GM12878 (cell line): Measurements from ENCODE around the gene CCR2. TPM values are rescaled to one million over a fixed set of nuclear protein-coding genes. Genes with fewer than 3 reads are reported as not detected.

ENCODE experiments used
- ATAC-seq: fragments of 200-7000 bp; cut with Tn5 transposase; 3 replicates; pipeline ENCODE4 v1.9.1; 2020; ENCODE audit warnings: mild to moderate bottlenecking, moderate library complexity
- BruUV-seq: library from RNA; stranded (reverse); fragments of 400-500 nt; replicated peaks from 2 replicates; lab custom pipeline; 2021; lab: Mats Ljungman, UMichigan
- CTCF ChIA-PET: fragments of 300-600 bp; sonication (Branson Sonifier 250); formaldehyde crosslinking; extraction: SDS; loops from one replicate; lab custom pipeline; 2021; ENCODE audit warnings: inconsistent platforms; lab: Yijun Ruan, JAX
- POLR2A ChIA-PET: fragments of 350-600 bp; formaldehyde crosslinking; extraction: SDS; loops from one replicate; lab custom pipeline; 2021; ENCODE audit warnings: inconsistent platforms; lab: Charles Lee
- RAD21 ChIA-PET: fragments of 300-600 bp; sonication (Branson Sonifier 250); formaldehyde crosslinking; loops from one replicate; lab custom pipeline; 2023; ENCODE audit warnings: antibody characterized with exemption; ENCODE audit not compliant: unreplicated experiment; lab: Charles Lee
- SMC1A ChIA-PET: fragments of 300-600 bp; sonication (Branson Sonifier 250); formaldehyde crosslinking; loops from one replicate; lab custom pipeline; 2023; ENCODE audit not compliant: unreplicated experiment, uncharacterized antibody; lab: Charles Lee
- DNase-seq: peaks from one replicate; pipeline ENCODE4 v3.0.0-alpha.2; 2011; ENCODE audit warnings: low read depth, low spot score
- FAIRE-seq: peaks from 3 replicates; lab custom pipeline; 2011; peaks lifted over from hg19 to GRCh38; lab: Jason Lieb, UNC
- H2AFZ ChIP-seq: 2 replicates; pipeline ENCODE4 v1.6.0; 2011; ENCODE audit warnings: low read depth, low read length, control low read depth; ENCODE audit not compliant: control insufficient read depth
- H3K27ac ChIP-seq: 2 replicates; pipeline ENCODE4 v1.5.1; 2011; ENCODE audit warnings: control low read depth; ENCODE audit not compliant: control insufficient read depth, insufficient read depth
- H3K27me3 ChIP-seq, 2 experiments: replicated peaks in 1 of 2; 2 replicates each; pipeline versions ENCODE4 v1.6.0 to v1.6.1; 2011; ENCODE audit warnings: low read length in 1 of 2; ENCODE audit not compliant: control insufficient read depth in 2 of 2, insufficient read depth in 2 of 2
- H3K36me3 ChIP-seq, 2 experiments: 2 replicates each; pipeline ENCODE4 v1.5.1; 2011; ENCODE audit warnings: low read length in 1 of 2; ENCODE audit not compliant: control insufficient read depth in 2 of 2, insufficient read depth in 2 of 2
- H3K4me1 ChIP-seq: 2 replicates; pipeline ENCODE4 v1.6.1; 2011; ENCODE audit warnings: mild to moderate bottlenecking, low read length, moderate library complexity, mixed read lengths; ENCODE audit not compliant: control insufficient read depth, insufficient read depth
- H3K4me2 ChIP-seq: 2 replicates; pipeline ENCODE4 v1.6.0; 2011; ENCODE audit warnings: control low read depth; ENCODE audit not compliant: control insufficient read depth, insufficient read depth
- H3K4me3 ChIP-seq: fragments of 200-600 bp; sonication (generic); 2 replicates; pipeline ENCODE4 v1.5.1; 2016
- H3K79me2 ChIP-seq: 2 replicates; pipeline ENCODE4 v1.6.0; 2011; ENCODE audit warnings: low read length; ENCODE audit not compliant: control insufficient read depth, insufficient read depth
- H3K9ac ChIP-seq: 2 replicates; pipeline ENCODE4 v1.8.0; 2011; ENCODE audit warnings: low read length, control low read depth, mixed read lengths; ENCODE audit not compliant: control insufficient read depth, insufficient read depth
- H3K9me3 ChIP-seq: replicated peaks from 3 replicates; pipeline ENCODE4 v1.5.1; 2011; ENCODE audit warnings: mild to moderate bottlenecking, low read length; ENCODE audit not compliant: control insufficient read depth, insufficient read depth
- H4K20me1 ChIP-seq: 2 replicates; pipeline ENCODE4 v1.6.0; 2011; ENCODE audit not compliant: control insufficient read depth, insufficient read depth
- ATF7 ChIP-seq: fragments of 450-650 bp; IDR thresholded peaks from 2 replicates; pipeline ENCODE4 v1.6.1; 2016; ENCODE audit warnings: low read depth, mild to moderate bottlenecking
- CBFB ChIP-seq: IDR thresholded peaks from 2 replicates; pipeline ENCODE4 v1.6.1; 2016; ENCODE audit warnings: antibody characterized with exemption, low read depth
- CEBPB ChIP-seq, 2 experiments: fragments of 150-350 bp in 1 of 2; IDR thresholded peaks; 2 replicates each; pipeline ENCODE4 v1.6.1; 2012 to 2014; ENCODE audit warnings: low read depth in 2 of 2, low read length in 2 of 2, borderline replicate concordance in 1 of 2, inconsistent platforms in 1 of 2
- CREM ChIP-seq: IDR thresholded peaks from 2 replicates; pipeline ENCODE4 v1.6.1; 2014; ENCODE audit warnings: antibody characterized with exemption, low read depth
- ETV6 ChIP-seq, 2 experiments: fragments of 450-650 bp in 1 of 2; IDR thresholded peaks in 1 of 2; conservative IDR thresholded peaks in 1 of 2; 2 replicates each; pipeline ENCODE4 v1.6.1; 2014; ENCODE audit warnings: antibody characterized with exemption in 1 of 2, borderline replicate concordance in 1 of 2, low read depth in 1 of 2, mild to moderate bottlenecking in 1 of 2, moderate library complexity in 1 of 2
- TCF12 ChIP-seq: IDR thresholded peaks from 2 replicates; pipeline ENCODE4 v1.6.1; 2011; ENCODE audit warnings: low read depth, mild to moderate bottlenecking, low read length
- WRNIP1 ChIP-seq: IDR thresholded peaks from 2 replicates; pipeline ENCODE4 v1.6.1; 2011; ENCODE audit warnings: low read depth, low read length, improper control_type of control experiment, borderline replicate concordance
- WGBS: methylation state at CpG from one replicate; pipeline ENCODE4 v1.1.6; 2016; ENCODE audit warnings: low lambda C conversion rate; ENCODE audit not compliant: insufficient replicate concordance, insufficient coverage; ENCODE audit errors: missing lambda C conversion rate; 5-methylcytosine and 5-hydroxymethylcytosine counted together
- in situ Hi-C: fragments of 300-500 bp; cut with MboI; formaldehyde crosslinking; loops from 9 replicates; pipeline ENCODE4 v1.14.3; 2018; ENCODE audit warnings: mixed read lengths
- intact Hi-C: fragments of 100-400 bp; cut with micrococcal nuclease; formaldehyde crosslinking; loops from one replicate; pipeline ENCODE4 v1.14.2; 2022; ENCODE audit not compliant: unreplicated experiment
- polyA plus RNA-seq, 11 experiments: library from polyadenylated mRNA; depleted of rRNA in 4 of 11; unstranded in 6 of 11; stranded (reverse) in 5 of 11; fragments of >200 nt; fragmentation: Nextera tagmentation in 4 of 11; fragmentation: Illumina TruSeq in 1 of 11; extraction: Ambion mirVana in 4 of 11; extraction: Trizol in 1 of 11; gene quantifications; 1 replicate in 1 of 11; 2 replicates in 10 of 11; pipeline versions ENCODE4 v1.2.1 to v1.2.3, GENCODE V29; 2011 to 2016; ENCODE audit warnings: inconsistent platforms in 2 of 11, missing spikeins in 2 of 11, low read depth in 1 of 11
- total RNA-seq, 4 experiments: library from RNA; depleted of rRNA in 3 of 4; stranded (reverse); fragments of >200 nt in 3 of 4; fragmentation: Illumina TruSeq in 1 of 4; extraction: Trizol in 1 of 4; gene quantifications; 2 replicates each; pipeline versions ENCODE4 v1.2.1 to v1.2.3, GENCODE V29; 2013 to 2021
- TF ChIP-seq, protein P1 (sequence below): IDR thresholded peaks from 2 replicates; pipeline ENCODE4 v1.6.1; 2012; ENCODE audit warnings: mild to moderate bottlenecking, low read depth, low read length

The CCR2 gene
- total and polyA plus RNA-seq, 10 of the 15 experiments (the other 5 are each of a cell fraction or from before 2014, with no cell fraction given): 1.9 to 4.7 (median 3.5) TPM; not detected in 1

DNA sequence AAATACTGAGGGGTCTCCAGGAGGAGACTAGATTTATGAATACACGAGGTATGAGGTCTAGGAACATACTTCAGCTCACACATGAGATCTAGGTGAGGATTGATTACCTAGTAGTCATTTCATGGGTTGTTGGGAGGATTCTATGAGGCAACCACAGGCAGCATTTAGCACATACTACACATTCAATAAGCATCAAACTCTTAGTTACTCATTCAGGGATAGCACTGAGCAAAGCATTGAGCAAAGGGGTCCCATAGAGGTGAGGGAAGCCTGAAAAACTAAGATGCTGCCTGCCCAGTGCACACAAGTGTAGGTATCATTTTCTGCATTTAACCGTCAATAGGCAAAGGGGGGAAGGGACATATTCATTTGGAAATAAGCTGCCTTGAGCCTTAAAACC lies 21.3 kb downstream of the CCR2 start:
- Histone ChIP-seq H4K20me1 (no peaks in the 10 kb centered on the region), H2AFZ (no peak overlapping the region), H3K27me3 (peaks cover 0 to 3% of the 10 kb centered on the region in 2 experiments; a peak in 2 of 4 replicates), H3K4me3 (no peak overlapping the region), H3K9ac (no peak overlapping the region), H3K27ac (no peak overlapping the region), H3K4me1 (no peaks in the 10 kb centered on the region), H3K4me2 (no peak overlapping the region), H3K9me3 (no peaks in the 10 kb centered on the region), H3K79me2 (no peaks in the 10 kb centered on the region), H3K36me3 (no peaks in the 10 kb centered on the region)
- CTCF ChIA-PET: interaction anchor here (0.7 to 21.1 kb wide), 9 partner anchors 8 to 350 kb away, joined by 3 to 714 read pairs (median 5); partner anchors contain the start of gene CCR1
- WGBS: 12% methylated on average over 2 of the region's 2 CpGs
- FAIRE-seq (no peak), DNase-seq (no peak), ATAC-seq (no peak)
- SMC1A ChIA-PET: interaction anchor here (1.2 to 15.8 kb wide), 6 partner anchors 8 to 436 kb away, joined by 3 to 581 read pairs (median 98); partner anchors contain the start of gene CCR1
- TF ChIP-seq ATF7 (no peak), ETV6 (conservative IDR thresholded peaks at IDR 0.05 in 1 of 2, IDR thresholded peaks at IDR 0.05 in 1 of 2; ENCODE audit: borderline replicate concordance in 1 of 2, low read depth in 1 of 2) (no peak), WRNIP1 (no peak), CBFB (no peak), CEBPB (IDR thresholded peaks at IDR 0.05; ENCODE audit: borderline replicate concordance in 1 of 2, low read depth in 2 of 2, low read length in 2 of 2) (no peak), TCF12 (no peak), CREM (no peak)
- TF ChIP-seq, protein P1, sequence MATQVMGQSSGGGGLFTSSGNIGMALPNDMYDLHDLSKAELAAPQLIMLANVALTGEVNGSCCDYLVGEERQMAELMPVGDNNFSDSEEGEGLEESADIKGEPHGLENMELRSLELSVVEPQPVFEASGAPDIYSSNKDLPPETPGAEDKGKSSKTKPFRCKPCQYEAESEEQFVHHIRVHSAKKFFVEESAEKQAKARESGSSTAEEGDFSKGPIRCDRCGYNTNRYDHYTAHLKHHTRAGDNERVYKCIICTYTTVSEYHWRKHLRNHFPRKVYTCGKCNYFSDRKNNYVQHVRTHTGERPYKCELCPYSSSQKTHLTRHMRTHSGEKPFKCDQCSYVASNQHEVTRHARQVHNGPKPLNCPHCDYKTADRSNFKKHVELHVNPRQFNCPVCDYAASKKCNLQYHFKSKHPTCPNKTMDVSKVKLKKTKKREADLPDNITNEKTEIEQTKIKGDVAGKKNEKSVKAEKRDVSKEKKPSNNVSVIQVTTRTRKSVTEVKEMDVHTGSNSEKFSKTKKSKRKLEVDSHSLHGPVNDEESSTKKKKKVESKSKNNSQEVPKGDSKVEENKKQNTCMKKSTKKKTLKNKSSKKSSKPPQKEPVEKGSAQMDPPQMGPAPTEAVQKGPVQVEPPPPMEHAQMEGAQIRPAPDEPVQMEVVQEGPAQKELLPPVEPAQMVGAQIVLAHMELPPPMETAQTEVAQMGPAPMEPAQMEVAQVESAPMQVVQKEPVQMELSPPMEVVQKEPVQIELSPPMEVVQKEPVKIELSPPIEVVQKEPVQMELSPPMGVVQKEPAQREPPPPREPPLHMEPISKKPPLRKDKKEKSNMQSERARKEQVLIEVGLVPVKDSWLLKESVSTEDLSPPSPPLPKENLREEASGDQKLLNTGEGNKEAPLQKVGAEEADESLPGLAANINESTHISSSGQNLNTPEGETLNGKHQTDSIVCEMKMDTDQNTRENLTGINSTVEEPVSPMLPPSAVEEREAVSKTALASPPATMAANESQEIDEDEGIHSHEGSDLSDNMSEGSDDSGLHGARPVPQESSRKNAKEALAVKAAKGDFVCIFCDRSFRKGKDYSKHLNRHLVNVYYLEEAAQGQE: no peak
- intact Hi-C loops: loop anchor here (10.0 kb wide), 1 partner anchor 180 kb away; no protein-coding TSS in a partner anchor
- RAD21 ChIA-PET: interaction anchor here (0.9 to 13.5 kb wide), 7 partner anchors 54 to 436 kb away, joined by 3 to 421 read pairs (median 6); partner anchors contain the start of gene CCR1
- in situ Hi-C loops: loop anchor here (10.0 kb wide), 1 partner anchor 610 kb away; no protein-coding TSS in a partner anchor
- no TSS peak for BruUV-seq
- POLR2A ChIA-PET: interaction anchor here (0.6 to 1.2 kb wide), 2 partner anchors 15 to 167 kb away, joined by 3 to 4 read pairs; partner anchors contain the start of gene CCR1
